ENCODE data around the gene BTBD7. TPM values are rescaled to one million over a fixed set of nuclear protein-coding genes. Genes with fewer than 3 reads are reported as not detected.
"Not testable (repeated sequence)": the region's sequence is repeated elsewhere in the genome, so short reads cannot be mapped to it uniquely, and the experiment has no call there.

Gene BTBD7, protein sequence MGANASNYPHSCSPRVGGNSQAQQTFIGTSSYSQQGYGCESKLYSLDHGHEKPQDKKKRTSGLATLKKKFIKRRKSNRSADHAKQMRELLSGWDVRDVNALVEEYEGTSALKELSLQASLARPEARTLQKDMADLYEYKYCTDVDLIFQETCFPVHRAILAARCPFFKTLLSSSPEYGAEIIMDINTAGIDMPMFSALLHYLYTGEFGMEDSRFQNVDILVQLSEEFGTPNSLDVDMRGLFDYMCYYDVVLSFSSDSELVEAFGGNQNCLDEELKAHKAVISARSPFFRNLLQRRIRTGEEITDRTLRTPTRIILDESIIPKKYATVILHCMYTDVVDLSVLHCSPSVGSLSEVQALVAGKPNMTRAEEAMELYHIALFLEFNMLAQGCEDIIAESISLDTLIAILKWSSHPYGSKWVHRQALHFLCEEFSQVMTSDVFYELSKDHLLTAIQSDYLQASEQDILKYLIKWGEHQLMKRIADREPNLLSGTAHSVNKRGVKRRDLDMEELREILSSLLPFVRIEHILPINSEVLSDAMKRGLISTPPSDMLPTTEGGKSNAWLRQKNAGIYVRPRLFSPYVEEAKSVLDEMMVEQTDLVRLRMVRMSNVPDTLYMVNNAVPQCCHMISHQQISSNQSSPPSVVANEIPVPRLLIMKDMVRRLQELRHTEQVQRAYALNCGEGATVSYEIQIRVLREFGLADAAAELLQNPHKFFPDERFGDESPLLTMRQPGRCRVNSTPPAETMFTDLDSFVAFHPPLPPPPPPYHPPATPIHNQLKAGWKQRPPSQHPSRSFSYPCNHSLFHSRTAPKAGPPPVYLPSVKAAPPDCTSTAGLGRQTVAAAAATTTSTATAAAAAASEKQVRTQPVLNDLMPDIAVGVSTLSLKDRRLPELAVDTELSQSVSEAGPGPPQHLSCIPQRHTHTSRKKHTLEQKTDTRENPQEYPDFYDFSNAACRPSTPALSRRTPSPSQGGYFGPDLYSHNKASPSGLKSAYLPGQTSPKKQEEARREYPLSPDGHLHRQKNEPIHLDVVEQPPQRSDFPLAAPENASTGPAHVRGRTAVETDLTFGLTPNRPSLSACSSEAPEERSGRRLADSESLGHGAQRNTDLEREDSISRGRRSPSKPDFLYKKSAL
- total RNA-seq: 27.7 TPM
- long read RNA-seq, full-length matches to known transcripts: 6 of 36 reads
- long read RNA-seq, partial matches to known transcripts: 10 of 36 reads
- long read RNA-seq, other reads (novel, unspliced or antisense): 20 of 36 reads

DNA sequence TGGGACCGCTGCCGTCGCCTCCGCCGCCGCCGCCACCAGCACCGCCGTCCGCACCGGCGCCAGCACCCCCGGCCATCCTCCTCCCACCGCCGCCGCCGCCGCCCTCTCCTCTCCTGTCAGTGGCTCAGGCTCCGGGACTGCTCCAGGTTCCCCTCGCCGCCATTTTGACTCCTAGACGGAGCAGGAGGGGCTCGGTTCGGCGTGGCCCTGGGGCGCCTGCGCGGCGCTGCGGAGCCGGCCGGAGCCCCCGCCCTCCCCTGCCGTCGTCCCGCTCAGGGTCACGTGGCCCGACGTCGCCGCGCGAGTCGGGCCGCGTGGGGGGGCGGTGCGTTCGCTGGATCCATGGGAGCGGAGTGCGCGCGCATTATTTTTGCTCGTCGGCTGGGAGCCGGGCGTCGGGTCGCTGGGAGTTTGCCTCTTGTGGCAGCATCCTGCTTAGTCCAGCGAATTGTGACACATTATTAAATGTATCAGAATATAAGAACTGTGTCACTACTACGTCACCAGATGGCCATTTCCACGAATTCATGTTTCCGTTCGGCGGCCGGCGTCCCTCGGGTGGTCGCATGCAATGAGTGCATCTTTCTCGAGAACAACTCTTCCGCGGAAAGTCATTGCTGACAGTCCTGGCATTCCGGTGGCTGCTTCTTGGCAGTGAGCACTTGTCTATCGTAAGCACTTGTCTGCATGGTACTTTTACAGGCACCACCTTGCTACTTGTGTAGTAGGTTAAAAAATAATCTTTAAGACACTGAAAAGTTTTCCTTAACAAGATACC is at the start of gene BTBD7:
Gene BTBD7, minus strand, starts transcription at position 184 of the 778 bp plus-strand sequence. CDS start 36,985 bp downstream, outside the sequence.
- intact Hi-C loops (cut with DNase I): loop anchor here (1.0 kb wide), 1 partner anchor 126 kb away; the partner anchor contains the start of genes GON7 and UBR7
- DNase-seq (ENCODE audit: low spot score): peak; percentile 96

DNA sequence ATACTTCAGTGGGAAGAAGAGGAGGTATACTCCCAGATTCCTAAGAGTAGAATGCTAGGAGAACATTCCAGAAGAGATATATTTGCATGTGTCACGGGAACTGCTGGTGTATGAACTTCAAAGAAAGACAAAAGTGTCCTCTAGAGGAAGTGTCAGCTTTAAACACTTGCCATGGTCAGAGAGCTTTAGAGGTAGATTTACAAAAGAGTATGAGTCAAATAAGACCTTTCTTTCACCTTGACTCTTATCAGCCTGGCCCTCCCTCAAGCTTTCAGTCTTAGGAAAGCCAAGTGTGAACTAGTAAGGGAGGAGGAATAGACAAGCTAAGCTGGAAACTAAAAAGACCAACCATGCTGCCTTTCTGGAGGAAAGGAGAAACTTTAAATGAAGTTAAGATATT is 48.8 kb upstream of the BTBD7 start:
- no peak for DNase-seq (ENCODE audit: low spot score)
- intact Hi-C loops (cut with DNase I): no loop called here

DNA sequence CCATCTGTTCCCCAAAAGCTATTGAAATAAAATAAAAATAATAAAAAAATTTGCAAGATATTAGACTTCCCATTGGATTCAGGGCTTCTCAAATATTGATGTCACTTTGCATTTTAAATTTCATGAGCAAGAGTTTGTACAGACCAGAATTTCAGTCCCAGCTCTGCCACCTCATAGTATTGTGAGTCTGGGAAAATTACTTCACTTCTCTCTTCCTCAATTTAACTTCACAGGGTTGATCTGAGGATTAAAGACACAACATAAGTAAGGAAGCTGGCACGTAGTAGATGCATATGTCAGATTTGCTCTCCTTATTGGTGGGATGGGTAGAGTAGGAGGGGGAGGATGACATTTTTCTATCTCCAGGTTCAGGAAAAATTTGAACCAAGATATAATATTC is 47.0 kb upstream of the BTBD7 start:
- intact Hi-C loops (cut with DNase I): no loop called here
- DNase-seq (ENCODE audit: low spot score): no peak

DNA sequence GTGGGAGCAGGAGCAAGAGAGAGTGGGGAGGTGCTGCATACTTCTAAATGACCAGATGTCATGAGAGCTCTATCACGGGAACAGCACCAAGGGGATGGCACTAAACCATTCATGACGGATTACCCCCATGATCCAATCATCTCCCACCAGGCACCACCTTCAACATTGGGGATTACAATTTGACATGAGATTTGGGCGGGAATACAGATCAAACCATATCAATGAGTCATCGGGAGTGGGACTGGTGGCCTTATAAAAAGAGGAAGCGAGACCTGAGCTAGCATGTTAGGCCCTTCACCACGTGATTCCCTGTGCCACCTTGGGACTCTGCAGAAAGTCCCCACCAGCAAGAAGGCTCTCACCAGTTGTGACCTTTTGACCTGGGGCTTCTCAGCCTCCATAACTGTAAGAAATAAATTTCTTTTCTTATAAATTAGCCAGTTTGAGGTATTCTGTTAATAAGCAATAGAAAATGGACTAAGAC is 42.9 kb upstream of the BTBD7 start:
- intact Hi-C loops (cut with DNase I): no loop called here
- DNase-seq (ENCODE audit: low spot score): no peak

DNA sequence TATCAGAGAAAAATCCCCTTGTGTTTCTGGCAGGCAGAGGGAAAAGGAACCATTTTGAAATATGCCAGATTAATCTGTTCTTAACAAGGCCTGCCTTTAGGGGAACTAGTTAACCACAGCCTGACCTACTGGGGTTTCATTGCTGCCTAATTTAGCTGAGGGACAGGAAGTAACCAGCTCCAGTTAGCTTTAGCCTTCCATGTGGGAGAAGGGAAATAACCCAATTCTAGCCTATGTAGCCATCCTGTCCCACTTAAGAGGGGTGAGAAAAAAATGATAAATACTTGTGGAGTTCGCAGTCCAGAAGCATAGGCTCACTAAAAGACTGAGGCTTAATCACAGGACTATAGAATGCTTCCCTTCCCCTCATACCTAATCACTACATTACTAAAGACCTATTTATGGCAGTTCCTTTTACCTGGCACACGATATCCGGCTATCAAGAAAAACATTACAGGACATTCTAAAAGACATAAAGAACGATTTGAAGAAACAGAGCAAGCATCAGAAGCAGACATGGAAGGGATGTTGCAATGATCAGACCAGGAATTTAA is 37.0 kb upstream of the BTBD7 start:
- no peak for DNase-seq (ENCODE audit: low spot score)
- intact Hi-C loops (cut with DNase I): no loop called here

DNA sequence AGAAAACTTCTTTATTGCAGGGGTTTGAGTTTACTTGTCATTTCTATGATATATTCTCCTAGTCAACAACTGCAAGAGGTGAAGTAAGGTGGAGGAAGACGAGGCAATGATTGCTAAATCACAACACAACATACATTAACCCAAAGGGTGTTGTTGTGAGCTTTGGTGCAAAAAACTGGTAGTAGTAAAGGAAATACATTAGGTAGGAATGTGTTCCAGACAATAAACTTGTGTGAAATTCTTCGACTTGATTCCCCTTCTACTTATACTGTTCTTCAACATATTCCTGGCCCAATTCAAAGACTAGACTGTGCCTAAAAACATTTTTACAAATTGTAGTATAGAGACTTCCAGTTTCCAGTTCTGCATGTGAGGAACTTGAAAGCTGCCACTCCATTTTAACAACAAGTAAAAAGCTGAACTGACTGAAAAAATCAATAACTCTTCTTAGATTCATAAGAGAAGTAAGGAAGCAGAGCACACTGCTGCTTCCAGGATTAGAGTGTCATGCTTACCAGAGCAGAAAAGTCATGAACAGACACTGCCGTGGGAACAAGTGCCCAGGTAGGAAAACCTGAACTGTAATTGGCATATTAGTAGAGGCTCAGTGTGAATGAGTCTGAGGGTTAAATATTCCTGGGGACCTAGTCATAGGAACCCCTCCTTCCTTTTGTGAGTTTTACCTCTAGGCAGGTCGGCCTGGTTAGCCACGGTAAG is 36.3 kb upstream of the BTBD7 start:
- DNase-seq (ENCODE audit: low spot score): no peak

DNA sequence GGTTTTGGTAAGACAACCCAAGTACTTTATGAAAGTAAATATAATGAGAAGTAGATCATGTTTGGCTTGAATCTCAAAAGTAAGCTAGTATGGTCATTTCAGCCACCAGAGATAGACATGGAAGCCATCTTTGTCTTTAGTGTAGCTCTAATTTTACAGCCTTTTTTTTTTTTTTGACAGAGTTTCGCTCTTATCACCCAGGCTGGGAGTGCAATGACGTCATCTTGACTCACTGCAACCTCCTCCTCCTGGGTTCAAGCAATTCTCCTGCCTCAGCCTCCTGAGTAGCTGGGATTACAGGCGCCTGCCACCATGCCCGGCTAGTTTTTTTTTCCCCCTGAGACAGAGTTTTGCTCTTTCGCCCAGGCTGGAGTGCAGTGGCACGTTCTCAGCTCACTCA is 22.0 kb upstream of the BTBD7 start:
- DNase-seq (ENCODE audit: low spot score); intact Hi-C loops (cut with DNase I): not testable (repeated sequence)

More for the DNA sequence above, 36.3 kb upstream of the BTBD7 start:
- intact Hi-C loops (cut with DNase I): no loop called here

DNA sequence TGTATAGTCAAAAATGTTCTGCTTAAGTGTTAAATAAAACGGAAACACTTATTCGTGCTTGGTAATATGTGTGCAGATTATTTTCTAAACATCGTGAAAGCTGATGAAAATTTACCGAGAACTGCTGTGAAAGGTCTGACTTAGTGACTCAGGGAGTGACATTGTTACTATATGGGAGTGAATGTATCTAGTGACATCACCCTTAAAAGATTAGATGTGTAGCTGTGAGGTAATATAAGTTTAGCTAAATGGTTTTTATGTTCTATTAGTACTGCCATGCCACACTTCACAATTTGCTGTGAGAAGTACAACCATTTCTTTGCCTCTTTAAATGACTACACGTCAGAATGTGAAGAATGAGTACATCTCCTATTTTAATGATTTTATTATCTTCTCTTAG is 15.5 kb upstream of the BTBD7 start:
- intact Hi-C loops (cut with DNase I): no loop called here
- no peak for DNase-seq (ENCODE audit: low spot score)

DNA sequence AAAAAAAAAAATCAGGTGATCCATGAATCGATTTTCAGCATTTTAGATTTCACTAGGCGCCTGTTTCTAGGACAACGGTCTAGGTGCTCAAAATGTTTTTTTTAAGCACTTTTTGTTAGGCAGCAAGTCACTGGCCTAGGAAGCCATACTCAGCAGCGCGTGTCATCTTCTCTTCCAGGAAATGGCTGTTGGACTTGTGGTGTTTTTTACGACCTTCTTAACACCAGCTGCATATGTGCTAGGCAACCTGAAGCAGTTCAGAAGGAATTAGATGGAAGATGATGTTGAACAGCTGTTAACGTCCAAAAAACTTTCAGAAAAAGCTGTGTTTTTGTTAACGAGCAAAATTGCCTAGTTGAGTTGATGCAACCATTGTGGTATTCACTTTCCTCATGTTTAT is 15.0 kb upstream of the BTBD7 start:
- intact Hi-C loops (cut with DNase I): no loop called here
- DNase-seq (ENCODE audit: low spot score): no peak

DNA sequence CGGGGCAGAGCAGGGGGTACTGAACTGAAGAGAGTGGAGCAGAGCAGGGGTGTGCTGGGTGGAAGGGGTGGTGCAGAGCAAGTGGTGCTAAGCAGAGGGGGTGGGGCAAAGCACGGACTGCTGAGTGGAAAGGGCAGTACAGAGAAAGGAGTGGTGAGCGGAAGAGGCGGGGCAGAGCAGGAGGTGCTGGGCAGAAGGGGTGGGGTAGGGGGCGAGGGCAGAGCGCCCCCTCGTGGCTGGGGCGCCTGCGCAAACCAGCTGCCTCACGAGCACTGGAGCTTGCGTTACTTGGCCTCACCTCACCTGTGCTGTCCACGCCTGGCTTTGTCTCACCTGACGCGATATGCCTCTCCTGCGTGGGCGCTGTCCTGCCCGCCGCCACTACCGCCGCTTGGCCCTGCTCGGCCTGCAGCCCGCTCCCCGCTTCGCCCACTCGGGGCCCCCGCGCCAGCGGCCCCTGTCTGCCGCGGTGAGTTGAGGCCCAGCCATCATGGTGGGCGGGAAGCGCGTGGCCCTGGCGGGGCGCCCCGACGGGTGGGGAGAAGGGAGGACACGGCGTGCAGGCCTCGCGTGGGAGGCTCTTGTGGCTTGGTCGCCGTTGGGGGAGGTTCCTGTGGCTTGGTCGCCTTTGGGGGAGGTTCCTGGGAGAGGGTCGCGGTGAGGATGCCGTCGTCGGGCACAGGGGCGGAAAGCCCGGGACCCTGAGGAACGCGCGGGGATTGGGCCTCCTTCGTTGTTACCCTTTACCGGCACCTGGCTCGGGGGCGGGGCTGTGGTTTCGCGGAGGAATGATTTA is 14.3 kb upstream of the BTBD7 start, which contains the start of gene COX8C:
Gene COX8C, plus strand, starts transcription at position 257 of the 796 bp plus-strand sequence. Its CDS starts 87 bp downstream, at position 344.
- intact Hi-C loops (cut with DNase I): no loop called here
- no peak for DNase-seq (ENCODE audit: low spot score)

DNA sequence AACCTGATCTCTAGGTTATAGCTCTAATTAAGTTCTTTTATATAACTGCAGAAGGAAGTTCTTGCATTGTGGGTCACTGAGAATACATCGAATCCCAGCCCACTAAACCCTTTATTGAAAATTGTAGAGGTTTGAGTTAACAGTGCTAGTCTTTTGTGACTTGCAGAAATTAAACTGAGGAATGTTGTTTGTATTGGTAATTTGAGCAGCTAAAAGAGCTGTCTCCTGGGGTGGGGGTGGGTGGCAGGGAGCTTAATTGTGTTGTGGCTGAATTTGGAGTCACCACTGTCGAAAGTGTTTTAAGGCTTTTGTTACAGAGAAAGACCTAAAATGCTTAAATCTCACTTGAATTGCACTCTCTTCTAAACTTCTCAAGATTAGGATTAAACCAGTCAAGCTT is 11.0 kb upstream of the BTBD7 start:
- DNase-seq (ENCODE audit: low spot score): no peak
- intact Hi-C loops (cut with DNase I): no loop called here

DNA sequence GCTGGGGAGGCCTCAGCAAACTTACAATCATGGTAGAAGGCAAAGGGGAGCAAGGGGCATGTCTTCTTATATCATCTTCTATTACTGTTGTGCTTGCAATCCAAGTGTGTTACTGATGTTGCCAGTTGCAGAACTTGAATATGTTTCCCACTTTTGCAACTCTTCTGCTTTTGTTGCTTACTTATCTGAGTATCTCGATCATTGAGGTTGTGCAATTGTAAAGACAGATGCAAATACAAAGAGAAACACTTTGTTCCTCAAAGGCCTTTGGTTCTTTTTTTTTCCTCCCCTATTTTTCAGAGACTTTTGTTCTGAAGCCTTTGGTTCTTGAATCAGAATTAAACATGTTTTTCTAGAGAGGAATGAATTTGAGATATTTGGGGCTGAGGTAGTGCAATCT is 10.4 kb upstream of the BTBD7 start:
- intact Hi-C loops (cut with DNase I): no loop called here
- no peak for DNase-seq (ENCODE audit: low spot score)

DNA sequence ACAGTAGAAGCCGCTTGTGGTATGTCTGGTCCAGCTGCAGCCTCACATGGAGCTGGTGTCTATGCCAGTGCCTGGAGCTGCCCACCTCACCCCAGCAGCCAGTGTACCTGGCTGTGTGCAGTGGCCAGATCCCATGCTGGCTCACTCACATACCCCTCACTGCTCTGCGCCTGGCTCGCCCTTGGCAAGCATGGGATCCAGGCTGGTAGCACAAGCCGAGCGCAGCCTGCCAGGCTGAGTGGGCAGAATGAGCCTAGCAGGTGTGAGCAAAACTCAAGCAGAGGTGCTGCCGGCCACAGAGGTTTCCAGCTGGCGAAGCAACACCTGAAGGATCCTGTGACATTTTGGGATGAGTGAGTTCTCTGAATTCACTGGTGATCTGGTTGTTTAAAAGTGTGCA is 5.0 kb upstream of the BTBD7 start:
- intact Hi-C loops (cut with DNase I): no loop called here
- DNase-seq (ENCODE audit: low spot score): no peak

DNA sequence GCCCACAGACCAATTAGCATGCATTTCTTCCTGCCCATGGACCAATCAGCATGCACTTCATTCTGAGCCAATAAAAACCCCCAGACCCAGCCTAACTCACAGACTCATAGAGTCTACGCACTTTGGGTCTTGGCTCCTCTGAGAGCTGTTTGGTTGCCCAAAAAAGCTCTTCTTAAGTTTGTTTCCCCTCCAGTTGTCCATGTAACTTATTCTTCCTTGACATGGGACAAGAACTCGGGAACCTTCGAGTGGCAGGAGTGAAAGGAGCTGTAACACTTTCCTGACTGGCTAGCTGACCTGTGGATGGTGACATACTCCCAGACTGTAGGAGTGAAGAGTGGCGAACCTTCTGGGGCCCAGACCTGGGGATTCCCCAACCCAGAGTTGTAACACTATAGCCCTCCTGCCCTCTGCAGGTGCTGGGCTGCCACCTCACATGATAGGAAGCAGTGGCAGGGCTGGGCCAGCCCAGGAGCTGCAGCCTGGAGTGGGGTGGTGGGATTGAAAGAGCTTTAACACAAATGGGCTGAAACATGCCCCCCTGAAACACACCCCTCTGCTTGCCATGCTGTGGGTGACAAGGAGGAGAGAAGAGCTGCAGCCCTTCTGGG is 4.4 kb upstream of the BTBD7 start:
- intact Hi-C loops (cut with DNase I): no loop called here
- DNase-seq (ENCODE audit: low spot score): no peak

DNA sequence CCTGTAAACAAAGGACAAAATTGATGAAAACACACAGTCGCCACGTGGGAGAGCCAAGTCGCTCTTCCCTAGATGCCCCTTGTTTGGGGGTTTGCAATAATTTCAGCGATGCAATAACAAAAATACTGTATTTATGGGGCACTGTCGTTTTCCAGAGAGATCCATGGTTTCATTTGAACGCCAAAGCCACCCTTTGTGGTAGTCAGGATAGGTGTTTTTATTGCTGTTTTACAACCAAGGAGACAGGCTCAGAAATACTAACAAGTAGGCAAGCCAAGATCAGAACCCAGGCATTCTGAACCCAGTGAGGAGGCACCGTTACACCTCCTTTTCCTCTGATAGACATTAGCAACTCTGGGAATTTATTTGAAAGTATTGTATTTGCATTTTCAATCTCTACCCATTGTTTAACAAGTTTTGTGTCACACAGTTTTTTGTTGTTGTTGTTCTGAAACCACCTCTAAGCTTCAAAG is 831 bp upstream of the BTBD7 start:
- no peak for DNase-seq (ENCODE audit: low spot score)
- intact Hi-C loops (cut with DNase I): loop anchor here (1.0 kb wide), 1 partner anchor 126 kb away; the partner anchor contains the start of genes GON7 and UBR7

DNA sequence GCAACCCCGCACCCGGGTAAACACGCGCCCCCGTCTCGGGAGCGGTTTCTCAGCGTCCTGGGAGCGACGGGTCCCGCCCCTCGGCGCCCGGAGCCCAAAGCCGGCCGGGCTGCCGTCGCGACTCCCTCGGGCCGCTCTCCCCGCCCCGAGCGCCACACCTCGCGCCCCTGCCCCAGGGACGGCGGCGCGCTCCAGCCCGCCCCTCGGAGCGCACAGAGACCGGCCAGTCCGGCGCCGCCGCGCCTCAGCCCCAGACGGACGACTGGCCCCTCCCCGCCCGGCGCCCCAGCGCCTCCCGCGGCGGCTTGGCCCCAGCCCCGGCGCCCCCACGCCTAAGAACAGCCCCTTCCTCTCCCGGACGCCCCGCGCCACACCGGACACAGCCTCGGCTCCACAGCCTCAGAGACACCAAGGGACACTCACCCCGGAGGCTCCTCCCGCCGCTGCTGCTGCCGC is 411 bp downstream of the BTBD7 start:
- DNase-seq (ENCODE audit: low spot score): peak; percentile 85
- intact Hi-C loops (cut with DNase I): no loop called here

All from cardiac septum (tissue), 1 donor.